Measurements from ENCODE around the gene TWIST1.

The TWIST1 gene

GRCh38 chr7:19091550-19092200 is 25.8 kb downstream of the TWIST1 start:
- H3K4me3 ChIP-seq (ENCODE audit: insufficient read length, low read depth) = no peak overlapping the region
- DNase-seq (ENCODE audit: low read depth, low spot score) = no peak
- no peak overlapping the region for H3K9ac ChIP-seq (ENCODE audit: insufficient read length, low read depth)
- TF ChIP-seq SUZ12 (IDR thresholded peaks at IDR 0.05; ENCODE audit: extremely low read depth, insufficient read depth, insufficient read length) (no peak), YY1 (IDR thresholded peaks at IDR 0.05; ENCODE audit: insufficient read depth, insufficient read length) (no peak), ZNF274 (IDR thresholded peaks at IDR 0.05; ENCODE audit: low read depth, low read length) (no peak)
- H3K36me3 ChIP-seq (ENCODE audit: insufficient read depth, insufficient read length, low read length) = no peaks in the 10 kb centered on the region
- H3K4me1 ChIP-seq (ENCODE audit: insufficient read depth, insufficient read length) = no peaks in the 10 kb centered on the region
- no peaks in the 10 kb centered on the region for H3K27me3 ChIP-seq (ENCODE audit: insufficient read depth, insufficient read length)
- no peaks in the 10 kb centered on the region for H3K9me3 ChIP-seq (ENCODE audit: insufficient read depth, low read length)

DNA sequence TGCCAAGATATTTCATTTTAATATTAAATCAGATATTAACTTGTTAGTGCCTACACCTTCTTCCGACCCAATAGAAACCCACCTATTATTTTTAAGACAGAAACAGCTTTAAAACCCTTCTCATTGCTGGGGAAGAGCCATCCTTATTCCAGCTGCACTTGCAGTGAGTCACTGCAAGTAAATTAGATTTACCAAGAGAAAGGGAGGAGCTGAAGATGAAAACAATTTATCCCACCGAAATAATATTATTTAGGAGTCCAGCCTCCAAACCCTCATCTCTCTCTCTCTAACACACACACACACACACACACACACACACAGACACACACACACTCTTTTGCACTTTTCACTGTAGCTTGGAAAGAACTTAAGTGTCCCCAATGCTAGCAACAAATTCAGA is 26.9 kb downstream of the TWIST1 start:
- no peak overlapping the region for H3K9ac ChIP-seq (ENCODE audit: insufficient read length, low read depth)
- H3K36me3 ChIP-seq (ENCODE audit: insufficient read depth, insufficient read length, low read length) = no peaks in the 10 kb centered on the region
- no peaks in the 10 kb centered on the region for H3K4me1 ChIP-seq (ENCODE audit: insufficient read depth, insufficient read length)
- no peak for TF ChIP-seq ZNF274 (IDR thresholded peaks at IDR 0.05; ENCODE audit: low read depth, low read length)
- TF ChIP-seq SUZ12 (IDR thresholded peaks at IDR 0.05; ENCODE audit: extremely low read depth, insufficient read depth, insufficient read length) = no peak
- no peak overlapping the region for H3K4me3 ChIP-seq (ENCODE audit: insufficient read length, low read depth)
- H3K27me3 ChIP-seq (ENCODE audit: insufficient read depth, insufficient read length) = no peaks in the 10 kb centered on the region
- no peaks in the 10 kb centered on the region for H3K9me3 ChIP-seq (ENCODE audit: insufficient read depth, low read length)
- no peak for DNase-seq (ENCODE audit: low read depth, low spot score)

DNA sequence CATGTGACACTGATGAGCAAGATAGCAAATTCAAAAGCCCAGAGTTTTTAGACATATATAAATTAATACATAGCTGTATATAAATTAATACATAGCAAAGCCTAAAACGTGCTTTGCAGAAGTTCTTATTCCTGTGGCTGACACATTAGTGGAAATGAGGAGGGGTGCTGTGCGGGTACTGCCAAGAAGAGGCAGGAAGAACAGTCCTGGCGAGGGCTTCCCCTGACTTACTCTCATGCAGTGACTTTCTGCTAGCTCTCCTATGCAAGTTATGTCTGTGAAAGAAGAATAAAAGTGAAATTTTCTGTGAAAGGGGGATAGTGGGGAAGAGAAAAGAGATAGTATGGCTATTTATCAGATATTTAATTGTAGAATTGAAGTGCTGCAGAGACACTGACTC is 27.6 kb downstream of the TWIST1 start:
- Histone ChIP-seq H3K36me3 (ENCODE audit: insufficient read depth, insufficient read length, low read length) (no peaks in the 10 kb centered on the region), H3K4me3 (ENCODE audit: insufficient read length, low read depth) (no peak overlapping the region), H3K9ac (ENCODE audit: insufficient read length, low read depth) (no peak overlapping the region), H3K27me3 (ENCODE audit: insufficient read depth, insufficient read length) (no peaks in the 10 kb centered on the region), H3K9me3 (ENCODE audit: insufficient read depth, low read length) (no peaks in the 10 kb centered on the region), H3K4me1 (ENCODE audit: insufficient read depth, insufficient read length) (no peaks in the 10 kb centered on the region)
- no peak for DNase-seq (ENCODE audit: low read depth, low spot score)
- TF ChIP-seq SUZ12 (IDR thresholded peaks at IDR 0.05; ENCODE audit: extremely low read depth, insufficient read depth, insufficient read length) = no peak
- no peak for TF ChIP-seq YY1 (IDR thresholded peaks at IDR 0.05; ENCODE audit: insufficient read depth, insufficient read length)
- TF ChIP-seq ZNF274 (IDR thresholded peaks at IDR 0.05; ENCODE audit: low read depth, low read length) = no peak

DNA sequence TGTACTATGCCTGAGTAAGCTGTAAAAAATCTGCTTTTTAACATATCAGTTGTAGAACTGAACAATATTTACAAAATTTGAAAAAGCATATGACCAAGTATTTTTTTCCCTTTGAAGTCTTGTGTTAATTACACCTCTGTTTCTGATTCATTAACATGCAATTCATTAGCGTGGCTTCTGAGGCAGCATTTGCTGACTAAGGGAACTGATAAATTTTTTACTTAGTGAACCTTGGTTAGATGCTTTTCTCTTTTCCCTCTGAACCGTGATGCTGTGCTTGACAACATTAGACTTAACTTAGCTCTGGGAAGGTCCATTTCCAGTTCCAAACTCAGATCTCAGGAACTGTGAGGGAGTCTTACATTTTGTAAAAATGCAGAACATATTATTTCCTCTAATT is 28.1 kb downstream of the TWIST1 start:
- DNase-seq (ENCODE audit: low read depth, low spot score) = no peak
- no peak overlapping the region for H3K4me3 ChIP-seq (ENCODE audit: insufficient read length, low read depth)

GRCh38 chr7:19080093-19080492 is 37.3 kb downstream of the TWIST1 start:
- H3K36me3 ChIP-seq (ENCODE audit: insufficient read depth, insufficient read length, low read length) = no peaks in the 10 kb centered on the region
- DNase-seq (ENCODE audit: low read depth, low spot score) = peak; percentile 38
- no peak overlapping the region for H3K9ac ChIP-seq (ENCODE audit: insufficient read length, low read depth)
- no peak for TF ChIP-seq ZNF274 (IDR thresholded peaks at IDR 0.05; ENCODE audit: low read depth, low read length)
- no peak for TF ChIP-seq YY1 (IDR thresholded peaks at IDR 0.05; ENCODE audit: insufficient read depth, insufficient read length)
- TF ChIP-seq SUZ12 (IDR thresholded peaks at IDR 0.05; ENCODE audit: extremely low read depth, insufficient read depth, insufficient read length) = no peak
- no peaks in the 10 kb centered on the region for H3K27me3 ChIP-seq (ENCODE audit: insufficient read depth, insufficient read length)
- H3K4me1 ChIP-seq (ENCODE audit: insufficient read depth, insufficient read length) = no peaks in the 10 kb centered on the region
- H3K9me3 ChIP-seq (ENCODE audit: insufficient read depth, low read length) = no peaks in the 10 kb centered on the region
- H3K4me3 ChIP-seq (ENCODE audit: insufficient read length, low read depth) = no peak overlapping the region

More for the DNA sequence above, 28.1 kb downstream of the TWIST1 start:
- Histone ChIP-seq H3K4me1 (ENCODE audit: insufficient read depth, insufficient read length) (no peaks in the 10 kb centered on the region), H3K9ac (ENCODE audit: insufficient read length, low read depth) (no peak overlapping the region), H3K9me3 (ENCODE audit: insufficient read depth, low read length) (no peaks in the 10 kb centered on the region), H3K27me3 (ENCODE audit: insufficient read depth, insufficient read length) (no peaks in the 10 kb centered on the region), H3K36me3 (ENCODE audit: insufficient read depth, insufficient read length, low read length) (no peaks in the 10 kb centered on the region)
- no peak for TF ChIP-seq YY1 (IDR thresholded peaks at IDR 0.05; ENCODE audit: insufficient read depth, insufficient read length)
- no peak for TF ChIP-seq SUZ12 (IDR thresholded peaks at IDR 0.05; ENCODE audit: extremely low read depth, insufficient read depth, insufficient read length)
- TF ChIP-seq ZNF274 (IDR thresholded peaks at IDR 0.05; ENCODE audit: low read depth, low read length) = no peak

GRCh38 chr7:19079066-19079465 is 38.4 kb downstream of the TWIST1 start:
- Histone ChIP-seq H3K4me1 (ENCODE audit: insufficient read depth, insufficient read length) (no peaks in the 10 kb centered on the region), H3K4me3 (ENCODE audit: insufficient read length, low read depth) (no peak overlapping the region), H3K36me3 (ENCODE audit: insufficient read depth, insufficient read length, low read length) (no peaks in the 10 kb centered on the region), H3K27me3 (ENCODE audit: insufficient read depth, insufficient read length) (no peaks in the 10 kb centered on the region), H3K9ac (ENCODE audit: insufficient read length, low read depth) (no peak overlapping the region), H3K9me3 (ENCODE audit: insufficient read depth, low read length) (0 out of 2 replicates have a peak, but pooled peaks cover under 1% of the 10 kb centered on the region)
- no peak for DNase-seq (ENCODE audit: low read depth, low spot score)
- TF ChIP-seq ZNF274 (IDR thresholded peaks at IDR 0.05; ENCODE audit: low read depth, low read length) = no peak
- TF ChIP-seq SUZ12 (IDR thresholded peaks at IDR 0.05; ENCODE audit: extremely low read depth, insufficient read depth, insufficient read length) = no peak
- TF ChIP-seq YY1 (IDR thresholded peaks at IDR 0.05; ENCODE audit: insufficient read depth, insufficient read length) = no peak

- H3K36me3 ChIP-seq (ENCODE audit: insufficient read depth, insufficient read length, low read length) = no peaks in the 10 kb centered on the region
- no peaks in the 10 kb centered on the region for H3K4me1 ChIP-seq (ENCODE audit: insufficient read depth, insufficient read length)
- TF ChIP-seq YY1 (IDR thresholded peaks at IDR 0.05; ENCODE audit: insufficient read depth, insufficient read length) = no peak
- no peak for TF ChIP-seq ZNF274 (IDR thresholded peaks at IDR 0.05; ENCODE audit: low read depth, low read length)
- TF ChIP-seq SUZ12 (IDR thresholded peaks at IDR 0.05; ENCODE audit: extremely low read depth, insufficient read depth, insufficient read length) = no peak
- no peaks in the 10 kb centered on the region for H3K27me3 ChIP-seq (ENCODE audit: insufficient read depth, insufficient read length)
- peaks cover 7% of the 10 kb centered on the region; the same call in 1 of the 2 replicates for H3K9me3 ChIP-seq (ENCODE audit: insufficient read depth, low read length)
- no peak overlapping the region for H3K9ac ChIP-seq (ENCODE audit: insufficient read length, low read depth)
- H3K4me3 ChIP-seq (ENCODE audit: insufficient read length, low read depth) = no peak overlapping the region
- no peak for DNase-seq (ENCODE audit: low read depth, low spot score)
Measured at GRCh38 chr7:19069842-19070241, 47.6 kb downstream of the TWIST1 start.

Data from NT2/D1 (cell line).